GOT3 (cell line): Measurements from ENCODE around the gene MBD3.
"Not testable (repeated sequence)": the region's sequence is repeated elsewhere in the genome, so short reads cannot be mapped to it uniquely, and the experiment has no call there.

ENCODE experiments used
- DNase-seq: peaks from one replicate; lab custom pipeline; 2025; ENCODE audit warnings: mixed read lengths; lab: John Stamatoyannopoulos, UW

MBD3 gene, protein sequence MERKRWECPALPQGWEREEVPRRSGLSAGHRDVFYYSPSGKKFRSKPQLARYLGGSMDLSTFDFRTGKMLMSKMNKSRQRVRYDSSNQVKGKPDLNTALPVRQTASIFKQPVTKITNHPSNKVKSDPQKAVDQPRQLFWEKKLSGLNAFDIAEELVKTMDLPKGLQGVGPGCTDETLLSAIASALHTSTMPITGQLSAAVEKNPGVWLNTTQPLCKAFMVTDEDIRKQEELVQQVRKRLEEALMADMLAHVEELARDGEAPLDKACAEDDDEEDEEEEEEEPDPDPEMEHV

DNA sequence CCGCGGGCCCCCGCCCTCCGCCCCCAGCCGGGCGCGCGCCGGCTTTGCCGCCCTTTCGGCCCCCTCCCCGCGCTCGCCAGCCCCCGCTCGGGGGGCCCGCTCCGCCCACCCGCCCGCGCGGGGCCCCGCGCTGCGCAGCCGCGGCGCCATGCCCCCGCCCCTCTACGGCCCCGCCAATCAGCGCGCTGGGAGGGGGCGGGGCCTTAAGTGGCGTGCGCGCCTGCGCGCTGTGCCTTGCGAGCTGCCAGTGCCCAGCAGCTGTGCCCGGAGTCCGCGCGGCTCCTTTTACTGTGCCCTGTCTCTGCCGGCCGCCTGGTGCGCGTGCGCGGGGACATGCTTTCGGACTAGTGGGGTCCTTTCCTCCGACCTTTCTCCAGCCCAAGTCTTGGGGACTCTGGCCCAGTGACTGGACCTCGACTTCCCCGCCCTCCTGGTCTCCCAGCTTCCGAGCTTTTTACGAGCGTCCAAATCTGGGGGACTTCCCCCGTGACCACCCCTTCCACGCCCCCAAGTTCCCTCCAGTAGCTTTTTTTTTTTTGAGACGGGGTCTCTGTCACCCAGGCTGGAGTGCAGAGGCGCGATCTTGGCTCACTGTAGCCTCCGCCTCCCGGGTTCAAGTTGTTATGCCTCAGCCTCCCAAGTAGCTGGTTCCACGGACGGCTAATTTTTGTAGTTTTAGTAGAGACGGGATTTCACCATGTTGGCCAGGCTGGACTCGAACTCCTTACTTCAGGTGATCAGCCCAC lies at the start of gene MBD3:
TSS of gene MBD3 (minus strand) at position 111 of the 746 bp plus-strand sequence. CDS start 234 bp downstream, outside the sequence.
- DNase-seq: peak; percentile 86

DNA sequence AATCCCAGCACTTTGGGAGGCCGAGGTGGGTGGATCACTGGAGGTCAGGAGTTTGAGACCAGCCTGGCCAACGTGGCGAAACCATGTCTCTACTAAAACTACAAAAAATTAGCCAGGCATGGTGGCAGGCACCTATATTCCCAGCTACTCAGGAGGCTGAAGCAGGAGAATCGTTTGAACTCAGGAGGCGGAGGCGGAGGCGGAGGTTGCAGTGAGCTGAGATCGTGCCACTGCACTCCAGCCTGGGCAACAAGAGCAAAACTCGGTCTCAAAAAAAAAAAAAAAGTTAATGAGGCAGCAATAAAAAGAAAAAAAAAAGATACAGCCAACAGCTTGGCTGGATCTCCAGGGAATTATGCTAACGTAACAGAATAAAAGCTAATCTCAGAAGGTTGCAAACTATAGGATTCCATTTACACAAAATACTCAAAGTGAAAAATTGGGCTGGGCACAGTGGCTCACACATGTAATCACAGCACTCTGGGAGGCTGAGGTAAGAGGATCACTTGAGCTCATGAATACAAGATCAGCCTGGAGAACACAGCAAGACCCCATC lies 48.3 kb upstream of the MBD3 start:
- DNase-seq: not testable (repeated sequence)

DNA sequence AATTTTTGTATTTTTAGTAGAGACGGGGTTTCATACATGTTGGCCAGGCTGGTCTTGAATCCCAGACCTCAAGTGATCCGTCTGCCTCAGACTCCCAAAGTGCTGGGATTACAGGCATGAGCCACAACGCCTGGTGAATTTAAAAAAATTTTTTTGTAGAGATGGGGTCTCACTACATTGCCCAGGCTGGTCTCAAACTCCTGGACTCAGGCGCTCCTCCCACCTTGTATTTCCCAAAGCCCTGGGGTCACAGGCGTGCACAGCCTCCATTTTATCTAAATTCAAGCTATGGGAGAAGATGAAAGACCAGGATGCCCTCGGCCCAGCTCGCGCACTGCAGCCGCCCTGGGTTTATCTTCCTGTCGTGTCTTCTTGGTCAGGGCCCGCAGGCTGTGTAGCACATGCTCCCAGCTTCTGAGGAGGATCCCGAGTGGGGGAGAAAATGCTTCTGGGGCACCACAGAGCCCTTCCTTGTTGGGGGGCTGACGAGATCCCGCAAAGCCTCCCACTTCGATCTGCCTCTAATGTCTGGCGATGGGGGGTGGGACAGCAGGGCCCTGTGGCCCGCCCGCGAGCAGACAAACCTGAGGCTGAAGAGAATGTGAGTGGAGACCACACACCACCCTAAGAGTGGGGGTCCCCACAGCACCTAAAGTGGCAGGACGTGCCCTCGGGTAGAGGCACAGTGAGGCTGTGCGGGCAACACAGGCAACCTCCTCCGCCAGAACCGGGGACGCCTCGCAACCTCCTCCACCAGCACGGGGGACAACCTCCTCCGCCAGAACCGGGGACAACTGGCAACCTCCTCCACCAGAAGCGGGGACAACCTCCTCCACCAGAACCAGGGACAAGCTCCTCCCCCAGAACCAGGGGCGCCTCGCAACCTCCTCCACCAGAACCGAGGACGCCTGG lies 43.9 kb upstream of the MBD3 start:
- DNase-seq: no peak

DNA sequence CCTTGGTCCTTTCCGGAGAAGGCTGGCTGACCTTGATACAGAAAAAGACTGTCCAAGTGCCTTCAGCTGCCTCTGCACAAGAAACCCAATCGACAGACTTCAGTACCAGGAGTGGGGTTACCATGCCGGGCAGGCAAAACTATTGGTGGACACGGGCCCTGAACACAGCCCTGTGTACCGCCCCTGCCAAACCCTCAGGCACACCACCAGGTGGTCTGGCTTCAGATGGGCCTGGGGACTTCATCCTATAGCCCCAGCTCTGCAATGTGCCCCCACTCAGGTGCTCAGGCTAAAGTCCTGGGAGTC lies 42.2 kb upstream of the MBD3 start:
- no peak for DNase-seq

DNA sequence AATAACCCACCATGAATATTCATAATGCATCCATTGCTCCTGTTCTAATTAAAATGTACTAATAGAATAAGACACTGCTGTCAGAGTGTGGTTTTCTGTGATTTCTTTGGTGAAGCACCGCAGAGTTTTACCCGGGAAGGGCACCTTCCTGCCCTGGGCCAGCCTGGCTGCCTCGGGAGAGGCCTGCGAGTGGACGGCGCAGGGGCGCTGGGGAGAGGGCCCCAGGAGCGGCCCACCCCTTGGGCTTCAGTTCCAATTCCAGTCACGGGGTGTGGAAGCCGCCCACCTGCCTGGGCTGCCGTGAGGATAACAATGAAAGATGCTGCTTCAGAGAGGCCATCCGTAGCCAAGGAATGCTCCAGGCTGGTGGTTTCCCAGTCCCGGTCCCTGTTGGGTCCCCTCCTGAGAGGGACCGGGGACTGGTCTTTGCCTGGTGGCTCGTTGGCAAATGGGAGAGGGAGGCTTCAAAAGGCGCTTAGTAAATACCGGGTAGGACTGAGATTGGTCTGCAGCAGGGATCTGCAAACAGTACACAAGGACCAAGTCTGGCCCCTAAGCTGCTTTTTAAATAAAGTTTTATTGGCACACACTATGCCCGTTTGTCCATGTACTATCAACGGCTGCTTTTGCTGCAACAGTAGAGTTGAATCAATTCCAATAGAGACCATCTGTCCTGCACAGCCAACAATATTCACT lies 41.7 kb upstream of the MBD3 start:
- no peak for DNase-seq

DNA sequence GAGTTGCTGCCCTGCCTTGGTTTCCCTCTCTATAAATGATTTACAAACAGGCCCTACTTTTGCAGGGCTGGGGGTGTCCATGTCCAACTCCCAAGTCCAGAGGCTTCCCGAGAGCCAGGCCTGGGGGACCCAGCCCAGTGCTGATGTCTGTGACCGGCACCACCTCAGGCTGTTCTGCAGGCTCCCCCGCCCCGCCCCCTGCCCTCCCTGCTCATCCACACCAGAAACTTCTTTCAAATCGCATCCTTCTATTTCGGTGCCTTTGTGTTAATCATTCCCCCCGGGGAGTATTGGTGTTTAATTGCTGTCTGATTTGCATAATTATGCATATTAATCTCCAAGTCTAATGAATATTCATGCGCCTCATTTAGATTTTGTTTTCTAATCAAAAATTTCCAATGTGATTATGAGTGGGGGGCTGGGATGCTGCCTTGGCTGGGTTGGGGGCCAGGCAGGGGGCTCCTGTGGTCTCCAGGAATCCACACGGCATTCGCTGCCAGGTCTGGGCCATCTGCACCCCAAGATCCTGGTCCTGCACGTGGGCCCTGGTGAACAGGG lies 40.7 kb upstream of the MBD3 start:
- DNase-seq: no peak

DNA sequence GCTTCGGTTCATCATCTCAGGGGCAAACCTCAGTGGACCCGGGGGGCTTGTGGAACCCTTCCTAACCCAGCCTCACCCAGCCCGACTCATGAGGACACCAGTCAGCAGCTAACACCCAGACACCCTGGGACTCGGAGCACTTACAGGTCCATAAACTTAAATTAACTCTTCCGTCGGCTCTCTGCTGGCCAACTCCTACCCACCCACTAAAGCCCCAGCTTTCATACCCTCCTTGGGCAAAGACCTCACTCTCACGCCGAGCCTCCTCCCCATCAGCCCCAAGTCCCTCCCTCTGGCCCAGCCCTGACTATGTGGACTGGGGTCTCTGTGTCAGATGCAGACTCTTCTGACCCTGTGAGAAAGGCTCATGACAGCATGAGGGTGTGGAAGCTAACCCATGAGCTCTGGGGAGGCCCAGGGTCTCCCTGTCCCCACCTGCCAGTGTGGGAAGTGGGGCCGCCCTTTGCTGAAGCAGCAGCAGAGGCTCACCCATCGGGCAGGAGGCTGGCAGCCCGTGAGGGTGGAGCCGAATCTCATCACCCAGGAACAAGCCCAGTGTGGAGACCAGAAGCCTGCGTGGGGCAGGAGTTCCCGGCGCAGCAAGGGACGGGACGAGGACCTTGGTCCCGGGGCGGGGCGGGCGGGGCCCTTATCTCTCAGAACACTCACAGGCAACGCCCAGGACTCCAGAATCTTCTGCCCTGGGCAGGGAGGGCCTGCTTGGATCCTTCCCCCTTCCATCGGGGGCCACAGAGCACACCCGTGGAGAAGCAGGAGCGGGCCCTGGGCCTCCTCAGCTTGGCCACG lies 40.0 kb upstream of the MBD3 start:
- no peak for DNase-seq

DNA sequence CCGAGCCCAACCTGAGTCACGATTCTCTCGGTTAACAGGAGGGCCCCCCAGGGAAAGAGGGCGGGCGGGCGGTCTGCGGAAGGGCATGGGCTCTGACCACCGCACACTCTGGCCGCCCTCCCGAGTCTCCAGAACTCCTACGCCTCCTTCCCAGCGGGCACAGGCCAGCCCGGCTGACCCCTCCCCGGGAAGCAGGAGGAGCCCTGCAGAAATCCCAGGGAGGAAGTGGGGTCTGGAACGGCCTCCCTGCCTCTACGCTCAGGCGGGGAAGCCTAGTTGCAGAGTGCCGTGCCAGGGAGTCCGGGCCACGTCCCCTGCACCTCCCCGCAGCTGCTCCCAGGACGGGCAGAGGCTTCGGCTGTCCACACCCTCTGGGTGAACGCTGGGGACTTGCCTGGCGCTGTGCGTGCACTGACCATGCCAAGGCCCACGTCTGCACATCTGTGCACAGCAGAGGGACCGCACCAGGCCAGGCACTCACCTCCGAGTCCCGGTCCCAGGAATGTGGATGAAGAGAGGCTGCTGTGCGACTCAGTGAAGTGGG lies 39.0 kb upstream of the MBD3 start:
- DNase-seq: no peak

DNA sequence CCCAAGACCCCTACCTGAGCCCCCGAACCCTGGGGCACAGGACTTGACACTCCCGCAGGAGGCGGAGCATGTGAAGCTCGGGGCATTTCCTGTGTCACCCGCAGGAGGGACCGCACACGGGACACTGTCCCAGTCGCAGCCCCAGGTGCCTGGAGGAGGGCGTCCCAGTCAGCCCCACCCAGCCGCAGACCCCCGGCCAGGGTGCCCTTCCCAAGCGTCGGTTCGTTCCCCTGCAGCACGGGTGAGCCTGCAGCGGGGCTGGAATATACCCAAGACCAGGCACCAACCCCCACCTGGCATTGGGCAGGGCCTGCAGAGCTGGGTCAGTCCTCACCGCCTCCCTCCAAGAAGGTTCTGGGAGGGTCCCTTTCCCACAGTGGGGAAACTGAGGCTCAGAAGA lies 38.1 kb upstream of the MBD3 start:
- no peak for DNase-seq

DNA sequence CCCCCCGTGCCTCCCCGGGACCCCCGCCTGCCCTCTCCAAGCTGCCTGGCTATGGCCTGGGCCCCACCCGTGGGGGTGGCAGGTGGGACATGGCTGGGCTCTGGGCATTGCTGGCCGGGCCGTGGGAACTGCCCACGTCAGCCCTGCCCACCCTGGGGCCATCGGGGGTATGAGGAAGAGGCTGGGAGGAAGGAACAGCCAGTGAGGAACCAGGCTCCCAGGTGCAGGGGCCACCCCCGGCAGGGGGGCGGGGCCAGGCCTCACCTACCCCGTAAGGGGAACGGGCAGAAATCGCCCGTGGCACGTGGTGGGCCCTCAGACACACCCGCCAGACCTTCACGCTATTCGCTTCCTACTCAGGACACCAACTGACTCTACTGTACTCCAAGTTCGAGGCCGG lies 37.3 kb upstream of the MBD3 start:
- DNase-seq: no peak

DNA sequence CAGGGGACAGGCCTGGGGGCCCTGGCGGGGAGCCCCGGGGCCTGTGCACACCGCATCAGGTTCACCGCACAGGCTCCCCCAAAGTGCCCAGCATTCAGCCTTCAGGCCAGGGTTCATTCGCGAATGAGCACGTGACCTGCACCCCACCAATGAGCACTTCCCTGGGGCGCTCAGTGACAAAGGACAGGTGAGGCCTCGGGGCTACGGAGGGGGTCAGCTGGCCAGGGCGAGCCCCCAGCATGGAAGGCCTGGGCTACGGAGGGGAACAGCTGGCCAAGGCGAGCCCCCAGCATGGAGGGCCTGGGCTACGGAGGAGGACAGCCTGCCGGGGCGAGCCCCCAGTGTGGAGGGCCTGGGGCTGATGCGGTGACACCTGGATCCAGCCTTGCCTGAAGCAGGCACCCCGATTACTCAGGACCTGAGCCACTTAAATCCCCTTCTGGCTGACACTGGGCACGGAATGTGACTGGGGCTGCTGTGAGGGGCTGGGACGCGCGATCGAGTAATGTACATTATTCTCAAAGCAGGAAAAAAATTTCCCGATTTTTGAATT lies 36.7 kb upstream of the MBD3 start:
- DNase-seq: no peak

DNA sequence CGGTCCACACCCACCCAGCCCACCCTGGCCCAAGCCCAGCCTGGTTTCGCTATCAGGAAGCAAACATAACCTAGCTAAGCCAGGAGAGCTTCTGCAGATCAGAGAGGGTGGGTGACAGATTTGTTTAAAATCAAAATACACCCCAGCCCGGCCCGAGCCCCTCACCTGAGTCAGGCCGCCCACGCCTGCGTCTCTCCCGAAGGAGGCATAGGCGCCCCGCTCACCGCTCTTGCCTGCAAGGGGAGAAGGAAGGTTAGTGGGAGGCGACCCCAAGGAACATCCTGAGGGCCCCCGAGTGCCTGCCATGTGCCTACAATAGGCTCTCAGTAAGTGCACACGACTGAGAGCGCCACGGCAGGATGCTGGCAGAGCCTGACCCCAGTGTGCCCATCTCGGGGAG lies 34.5 kb upstream of the MBD3 start:
- DNase-seq: no peak

DNA sequence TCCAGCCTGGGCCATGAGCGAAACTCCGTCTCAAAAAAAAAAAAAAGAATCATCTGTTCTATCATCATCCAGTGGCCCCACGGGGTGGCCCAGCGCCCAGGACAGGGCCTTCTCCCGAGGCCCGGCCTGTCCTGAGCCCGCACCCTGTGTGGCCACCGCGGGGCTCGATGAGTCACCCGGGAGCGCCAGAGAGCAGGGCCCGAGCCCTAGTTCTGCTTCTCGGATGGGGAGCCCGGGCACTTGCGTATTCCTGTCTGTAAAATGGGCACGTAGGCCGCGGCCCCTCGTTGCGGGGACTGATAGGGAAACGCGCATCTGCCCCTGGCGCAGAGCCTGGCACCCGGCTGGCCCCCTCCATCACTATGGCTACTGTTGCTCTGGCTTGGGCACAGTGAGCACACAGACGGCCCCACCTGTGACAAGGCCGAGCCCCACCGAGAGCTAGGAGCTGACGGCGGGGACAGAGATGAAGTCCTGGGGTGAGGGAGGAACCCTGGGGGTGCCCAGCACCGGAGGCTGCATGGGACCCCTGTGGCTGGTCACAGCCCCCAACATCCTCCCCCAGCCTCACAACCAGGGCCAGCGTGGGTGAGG lies 33.8 kb upstream of the MBD3 start:
- no peak for DNase-seq

DNA sequence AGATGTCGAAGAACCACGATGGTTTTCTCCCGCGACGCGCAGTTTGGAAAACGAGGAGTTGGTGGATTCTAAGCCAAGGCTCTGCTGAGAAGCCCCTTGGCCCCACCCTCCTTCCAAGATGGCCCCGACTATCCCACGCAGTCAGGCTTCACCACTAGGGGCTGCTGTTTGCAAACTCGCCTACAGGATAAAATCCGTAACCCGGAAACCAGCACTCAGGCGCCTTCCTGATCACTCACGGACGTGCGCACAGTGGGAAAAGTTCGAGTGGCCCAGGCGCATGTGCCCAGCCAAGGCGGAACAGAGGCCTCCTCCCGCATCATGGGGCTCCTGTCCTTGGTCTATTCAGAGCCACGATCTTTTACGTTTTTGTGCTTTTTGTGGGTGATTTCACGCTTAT lies 31.8 kb upstream of the MBD3 start:
- no peak for DNase-seq

DNA sequence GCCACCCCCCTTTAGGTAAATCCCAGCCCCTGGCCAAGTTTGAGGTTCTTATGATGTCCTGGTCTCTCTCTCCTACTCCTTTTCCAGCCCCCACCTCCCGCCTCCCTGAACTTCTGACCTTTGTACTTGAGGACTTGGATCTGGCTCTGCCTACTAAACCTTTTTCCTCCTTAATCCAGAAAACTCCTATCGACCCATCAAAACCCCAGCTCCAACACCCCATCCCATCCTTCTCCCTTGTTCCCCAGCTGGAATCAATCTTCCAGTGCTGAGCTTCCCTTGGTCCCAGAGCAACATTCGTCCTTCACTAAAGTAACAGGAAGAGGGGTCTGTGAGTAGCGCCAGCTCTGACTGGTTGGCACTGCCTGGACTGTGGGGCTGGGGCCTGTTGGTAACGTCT lies 29.9 kb upstream of the MBD3 start:
- DNase-seq: no peak

DNA sequence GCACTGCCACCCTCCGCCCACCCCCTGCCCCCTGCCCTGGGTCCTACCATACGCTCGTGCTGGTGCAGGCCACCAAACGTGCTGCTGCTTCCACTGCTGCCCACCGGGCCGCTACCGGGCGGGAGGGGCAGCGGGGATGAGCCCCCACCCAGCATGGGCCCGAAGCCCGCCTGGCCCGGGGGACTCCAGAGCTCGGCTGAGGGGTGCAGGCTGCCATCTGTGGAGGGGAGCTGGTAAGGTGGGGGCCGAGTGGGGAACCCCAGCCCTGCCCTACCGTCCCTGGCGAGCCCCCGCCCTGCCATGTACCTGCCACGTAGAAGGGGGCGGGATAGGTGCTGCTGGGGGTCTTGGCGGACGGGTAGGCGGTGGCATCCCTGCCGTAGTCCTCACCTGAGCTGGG lies 29.3 kb upstream of the MBD3 start:
- DNase-seq: no peak

DNA sequence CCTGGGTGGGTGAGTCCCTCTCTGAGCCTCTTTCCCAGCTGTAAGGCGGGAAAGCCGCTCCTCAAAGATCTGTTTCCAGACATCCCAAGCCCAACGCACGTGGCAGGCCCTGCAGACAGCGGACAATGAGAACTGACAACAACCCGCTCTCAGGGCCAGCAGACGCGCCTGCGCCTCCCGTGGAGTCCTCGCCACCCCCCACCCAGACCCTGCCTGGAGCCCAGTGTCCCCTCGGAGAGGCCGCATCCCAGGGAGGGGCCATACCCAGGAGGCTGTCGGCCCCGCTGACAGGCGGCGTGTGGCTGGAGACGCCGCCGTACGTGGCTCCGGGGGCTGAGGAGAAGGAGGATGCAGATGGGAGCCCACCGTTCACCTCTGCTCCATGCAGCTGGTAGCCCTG lies 28.9 kb upstream of the MBD3 start:
- DNase-seq: no peak

DNA sequence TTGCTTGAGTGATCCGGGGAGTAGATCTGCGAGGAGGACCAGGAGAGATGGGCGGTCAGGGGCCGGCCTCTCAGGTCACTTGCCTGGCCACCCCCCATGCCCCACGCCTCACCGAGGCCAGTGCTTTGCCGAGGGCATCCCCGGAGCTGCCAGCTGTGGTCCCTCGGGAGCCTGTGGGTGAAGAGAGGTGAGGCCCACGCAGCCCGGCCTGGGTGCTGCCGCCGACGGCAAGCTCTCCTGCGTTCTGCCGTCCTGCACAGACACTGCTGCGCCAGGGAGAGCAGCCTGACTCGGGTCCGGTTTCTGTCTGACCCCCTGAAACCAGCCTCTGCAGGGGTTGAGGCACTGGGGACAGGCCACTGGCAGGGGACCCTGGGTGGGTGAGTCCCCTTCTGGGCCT lies 28.4 kb upstream of the MBD3 start:
- DNase-seq: no peak

DNA sequence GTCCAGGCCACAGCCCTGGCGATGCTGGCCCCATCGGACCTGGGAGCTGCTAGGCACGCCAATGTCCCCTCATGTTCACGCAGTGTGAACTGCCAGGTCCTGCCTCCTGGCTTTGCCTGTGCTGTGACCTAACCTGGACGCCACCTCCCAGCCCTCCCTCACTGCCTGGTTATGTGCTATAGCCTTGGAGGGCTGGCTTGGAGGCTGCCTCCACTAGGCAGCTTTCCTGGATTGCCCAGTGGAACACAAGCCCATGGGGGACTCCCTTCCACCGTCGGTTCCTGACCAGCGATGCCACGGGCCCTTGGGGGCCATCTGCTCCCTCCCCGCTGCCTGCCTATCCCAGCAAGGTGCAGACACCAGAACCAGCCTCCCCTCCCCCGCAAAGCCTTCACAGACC lies 27.8 kb upstream of the MBD3 start:
- no peak for DNase-seq

DNA sequence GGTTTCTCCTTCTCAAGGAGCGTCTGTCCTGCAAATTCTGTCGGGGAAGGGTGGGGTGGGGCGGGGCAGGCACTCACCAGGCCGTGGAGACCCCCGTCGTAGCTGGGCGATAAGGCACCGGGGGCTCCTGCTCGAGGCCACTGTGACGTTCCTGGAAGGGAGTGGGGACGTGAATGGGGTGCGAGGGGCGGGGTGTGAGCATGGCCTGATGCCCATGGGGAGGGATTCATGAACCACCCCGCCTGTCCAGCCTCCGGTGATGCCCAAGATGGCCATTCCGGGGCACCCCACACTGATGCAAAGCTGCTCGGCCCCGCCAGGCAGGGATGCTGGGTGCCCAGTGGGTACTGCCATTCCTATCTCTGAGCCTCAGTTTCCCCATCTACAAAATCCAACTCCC lies 27.0 kb upstream of the MBD3 start:
- no peak for DNase-seq
